ENCODE results near the gene ATXN2.

DNA sequence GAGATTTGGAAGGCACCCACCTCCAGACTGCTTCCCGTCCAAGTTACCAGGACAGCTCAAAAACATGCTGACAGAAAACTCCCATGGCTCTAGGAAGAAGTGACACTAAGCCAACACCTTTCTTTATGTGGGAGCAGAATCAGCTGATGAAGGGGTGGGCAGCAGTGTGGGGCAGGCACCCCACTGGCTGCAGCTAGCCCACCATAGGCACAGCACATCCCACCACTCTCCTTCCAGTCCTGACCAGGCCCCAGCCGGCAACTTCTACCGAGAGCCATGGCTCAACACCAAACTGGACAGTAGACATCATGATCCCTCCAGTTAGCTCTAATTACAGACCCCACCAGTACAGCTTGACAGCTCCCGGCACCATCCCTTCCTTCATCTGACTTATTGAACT, 148.4 kb downstream of the ATXN2 start:
- TF ChIP-seq EZH2phosphoT487 (IDR thresholded peaks at IDR 0.05; ENCODE audit: borderline replicate concordance, low read depth, low read length): no peak
- TF ChIP-seq, protein P1, sequence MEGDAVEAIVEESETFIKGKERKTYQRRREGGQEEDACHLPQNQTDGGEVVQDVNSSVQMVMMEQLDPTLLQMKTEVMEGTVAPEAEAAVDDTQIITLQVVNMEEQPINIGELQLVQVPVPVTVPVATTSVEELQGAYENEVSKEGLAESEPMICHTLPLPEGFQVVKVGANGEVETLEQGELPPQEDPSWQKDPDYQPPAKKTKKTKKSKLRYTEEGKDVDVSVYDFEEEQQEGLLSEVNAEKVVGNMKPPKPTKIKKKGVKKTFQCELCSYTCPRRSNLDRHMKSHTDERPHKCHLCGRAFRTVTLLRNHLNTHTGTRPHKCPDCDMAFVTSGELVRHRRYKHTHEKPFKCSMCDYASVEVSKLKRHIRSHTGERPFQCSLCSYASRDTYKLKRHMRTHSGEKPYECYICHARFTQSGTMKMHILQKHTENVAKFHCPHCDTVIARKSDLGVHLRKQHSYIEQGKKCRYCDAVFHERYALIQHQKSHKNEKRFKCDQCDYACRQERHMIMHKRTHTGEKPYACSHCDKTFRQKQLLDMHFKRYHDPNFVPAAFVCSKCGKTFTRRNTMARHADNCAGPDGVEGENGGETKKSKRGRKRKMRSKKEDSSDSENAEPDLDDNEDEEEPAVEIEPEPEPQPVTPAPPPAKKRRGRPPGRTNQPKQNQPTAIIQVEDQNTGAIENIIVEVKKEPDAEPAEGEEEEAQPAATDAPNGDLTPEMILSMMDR (conservative IDR thresholded peaks at IDR 0.05; ENCODE audit: low read length): no peak
